SH-SY5Y (cell line): ENCODE data around the gene CNIH1.

Experiments used
- GATA2 ChIP-seq: IDR thresholded peaks from 2 replicates; pipeline ENCODE4 v1.6.1; 2011; ENCODE audit warnings: mild to moderate bottlenecking, low read depth, low read length
- GATA3 ChIP-seq: IDR thresholded peaks from 2 replicates; pipeline ENCODE4 v1.6.1; 2011; ENCODE audit warnings: low read depth, mild to moderate bottlenecking, low read length, moderate library complexity

GRCh38 chr14:54428527-54428926, 12.6 kb downstream of the CNIH1 start:
- no peak for TF ChIP-seq GATA2
- TF ChIP-seq GATA3, result no peak
